PFSK-1 (cell line): ENCODE results near the gene LILRA5.

Experiments used
- FOXP2 ChIP-seq: optimal IDR thresholded peaks from 2 replicates; pipeline ENCODE3; 2011; ENCODE audit warnings: borderline replicate concordance, control low read depth, inconsistent platforms; ENCODE audit not compliant: insufficient read depth; ENCODE audit errors: extremely low read length, extremely low read depth
- POLR2AphosphoS5 ChIP-seq: IDR thresholded peaks from 2 replicates; pipeline ENCODE4 v1.6.1; 2012; ENCODE audit warnings: low read depth, mild to moderate bottlenecking, control low read depth, low read length, moderate library complexity
- REST ChIP-seq, 2 experiments: IDR thresholded peaks; 2 replicates each; pipeline versions ENCODE4 v1.6.1 to v1.8.0; 2011 to 2012; ENCODE audit warnings: low read depth in 2 of 2, low read length in 2 of 2, control low read depth in 1 of 2, inconsistent platforms in 1 of 2, mild to moderate bottlenecking in 1 of 2, moderate library complexity in 1 of 2; ENCODE audit not compliant: insufficient read depth in 1 of 2
- SIN3A ChIP-seq: IDR thresholded peaks from 2 replicates; pipeline ENCODE4 v1.6.1; 2012; ENCODE audit warnings: mild to moderate bottlenecking, low read length, moderate library complexity, borderline replicate concordance; ENCODE audit not compliant: insufficient read depth
- TAF1 ChIP-seq: IDR thresholded peaks from 2 replicates; pipeline ENCODE4 v1.6.1; 2012; ENCODE audit warnings: low read length, control low read depth, borderline replicate concordance; ENCODE audit not compliant: insufficient read depth

The LILRA5 gene

GRCh38 chr19:54307389-54308020, 5.5 kb downstream of the LILRA5 start:
- TF ChIP-seq SIN3A (no peak), POLR2AphosphoS5 (no peak), FOXP2 (no peak), REST (IDR thresholded peaks at IDR 0.05; ENCODE audit: insufficient read depth in 1 of 2, low read depth in 2 of 2, low read length in 2 of 2) (no peak), TAF1 (no peak)

GRCh38 chr19:54305141-54305540, 7.8 kb downstream of the LILRA5 start:
- TF ChIP-seq SIN3A, result no peak
- no peak for TF ChIP-seq REST (IDR thresholded peaks at IDR 0.05; ENCODE audit: insufficient read depth in 1 of 2, low read depth in 2 of 2, low read length in 2 of 2)
- TF ChIP-seq POLR2AphosphoS5, result no peak
- no peak for TF ChIP-seq TAF1
- no peak for TF ChIP-seq FOXP2

GRCh38 chr19:54302257-54302656, 10.7 kb downstream of the LILRA5 start:
- TF ChIP-seq TAF1, result no peak
- no peak for TF ChIP-seq SIN3A
- TF ChIP-seq FOXP2, result no peak
- TF ChIP-seq REST (IDR thresholded peaks at IDR 0.05; ENCODE audit: insufficient read depth in 1 of 2, low read depth in 2 of 2, low read length in 2 of 2), result no peak
- no peak for TF ChIP-seq POLR2AphosphoS5

GRCh38 chr19:54299515-54299914, 13.5 kb downstream of the LILRA5 start:
- no peak for TF ChIP-seq POLR2AphosphoS5
- TF ChIP-seq TAF1, result no peak
- TF ChIP-seq FOXP2, result no peak
- TF ChIP-seq REST (IDR thresholded peaks at IDR 0.05; ENCODE audit: insufficient read depth in 1 of 2, low read depth in 2 of 2, low read length in 2 of 2), result no peak
- TF ChIP-seq SIN3A, result no peak

GRCh38 chr19:54299126-54299498, 13.9 kb downstream of the LILRA5 start:
- TF ChIP-seq TAF1, result no peak
- no peak for TF ChIP-seq SIN3A
- TF ChIP-seq REST (IDR thresholded peaks at IDR 0.05; ENCODE audit: insufficient read depth in 1 of 2, low read depth in 2 of 2, low read length in 2 of 2), result no peak
- TF ChIP-seq POLR2AphosphoS5, result no peak
- no peak for TF ChIP-seq FOXP2
